A549 treated with DMSO at 1 μM for 4 hours (cell line): ENCODE data around the gene FBXL5. TPM values are rescaled to one million over a fixed set of nuclear protein-coding genes. Genes with fewer than 3 reads are reported as not detected.

Source experiments
- total RNA-seq: library from RNA; stranded (reverse); fragments of 200-300 nt; extraction: Qiagen RNA extraction; gene quantifications from 5 replicates; pipeline ENCODE4 v1.2.3, GENCODE V29; 2022; ENCODE audit warnings: low read depth

Gene FBXL5, protein sequence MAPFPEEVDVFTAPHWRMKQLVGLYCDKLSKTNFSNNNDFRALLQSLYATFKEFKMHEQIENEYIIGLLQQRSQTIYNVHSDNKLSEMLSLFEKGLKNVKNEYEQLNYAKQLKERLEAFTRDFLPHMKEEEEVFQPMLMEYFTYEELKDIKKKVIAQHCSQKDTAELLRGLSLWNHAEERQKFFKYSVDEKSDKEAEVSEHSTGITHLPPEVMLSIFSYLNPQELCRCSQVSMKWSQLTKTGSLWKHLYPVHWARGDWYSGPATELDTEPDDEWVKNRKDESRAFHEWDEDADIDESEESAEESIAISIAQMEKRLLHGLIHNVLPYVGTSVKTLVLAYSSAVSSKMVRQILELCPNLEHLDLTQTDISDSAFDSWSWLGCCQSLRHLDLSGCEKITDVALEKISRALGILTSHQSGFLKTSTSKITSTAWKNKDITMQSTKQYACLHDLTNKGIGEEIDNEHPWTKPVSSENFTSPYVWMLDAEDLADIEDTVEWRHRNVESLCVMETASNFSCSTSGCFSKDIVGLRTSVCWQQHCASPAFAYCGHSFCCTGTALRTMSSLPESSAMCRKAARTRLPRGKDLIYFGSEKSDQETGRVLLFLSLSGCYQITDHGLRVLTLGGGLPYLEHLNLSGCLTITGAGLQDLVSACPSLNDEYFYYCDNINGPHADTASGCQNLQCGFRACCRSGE
- total RNA-seq = 32.0 to 40.2 TPM (median 32.6 TPM) in 5 replicates

DNA sequence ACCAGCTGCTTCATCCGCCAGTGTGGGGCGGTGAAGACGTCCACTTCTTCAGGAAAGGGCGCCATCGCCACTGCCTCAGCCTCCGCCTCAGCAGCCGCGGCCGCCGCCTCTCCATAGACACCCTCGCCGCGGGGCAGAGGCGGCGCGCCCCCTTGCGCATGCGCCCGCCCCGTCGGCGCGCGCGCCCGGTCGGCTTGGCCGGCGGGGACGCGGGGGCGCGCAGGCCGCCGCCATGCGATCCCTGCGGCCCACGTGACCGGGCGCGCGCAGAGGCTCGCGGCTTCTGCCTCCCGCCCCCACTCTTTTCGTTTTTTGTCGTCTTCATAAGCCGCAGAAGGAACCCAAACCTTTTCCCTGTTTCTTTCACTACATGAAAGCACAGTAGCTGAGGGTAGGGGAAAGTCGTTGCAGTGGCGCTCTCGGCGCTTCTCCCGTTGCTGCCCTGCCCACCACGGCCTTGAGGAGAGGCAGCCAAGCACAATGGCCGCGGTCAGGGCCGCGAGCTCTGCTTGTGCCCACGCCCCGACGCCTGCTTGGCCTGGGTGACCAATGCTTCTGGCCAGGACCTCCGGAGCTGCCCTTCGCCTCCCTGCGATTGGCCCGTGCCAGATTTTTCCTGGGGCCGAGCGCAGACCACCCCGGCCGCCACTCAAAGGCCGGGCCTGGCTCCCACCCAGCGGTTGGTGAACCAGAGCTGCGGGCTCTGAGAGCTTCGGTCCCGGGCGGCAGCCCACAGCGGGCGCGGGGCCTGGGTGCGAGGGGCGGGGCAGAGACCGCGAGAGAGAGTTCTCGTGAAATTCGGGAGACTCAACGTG, at the start of gene FBXL5:
FBXL5 (minus strand) TSS at position 135 of the 815 bp plus-strand sequence; CDS start at position 65, 70 bp downstream.

DNA sequence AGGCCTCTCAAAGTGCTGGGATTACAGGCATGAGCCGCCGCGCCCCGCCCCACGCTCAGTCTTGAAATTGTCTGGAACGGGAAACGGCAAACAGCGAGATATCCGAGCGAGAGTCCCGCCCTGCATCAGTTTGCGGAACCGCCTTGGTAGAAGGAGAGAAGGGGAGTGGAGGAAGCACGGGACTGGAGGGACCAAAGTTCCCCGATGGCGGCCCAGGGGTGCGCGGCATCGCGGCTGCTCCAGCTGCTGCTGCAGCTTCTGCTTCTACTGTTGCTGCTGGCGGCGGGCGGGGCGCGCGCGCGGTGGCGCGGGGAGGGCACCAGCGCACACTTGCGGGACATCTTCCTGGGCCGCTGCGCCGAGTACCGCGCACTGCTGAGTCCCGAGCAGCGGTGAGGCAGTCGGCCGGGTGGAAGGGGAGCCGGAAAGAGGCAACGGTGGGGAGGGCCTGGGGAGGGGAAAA, 47.8 kb upstream of the FBXL5 start, which contains the start of gene BST1:
BST1 (plus strand) TSS at position 125 of the 463 bp plus-strand sequence; CDS start at position 205, 80 bp downstream.

DNA sequence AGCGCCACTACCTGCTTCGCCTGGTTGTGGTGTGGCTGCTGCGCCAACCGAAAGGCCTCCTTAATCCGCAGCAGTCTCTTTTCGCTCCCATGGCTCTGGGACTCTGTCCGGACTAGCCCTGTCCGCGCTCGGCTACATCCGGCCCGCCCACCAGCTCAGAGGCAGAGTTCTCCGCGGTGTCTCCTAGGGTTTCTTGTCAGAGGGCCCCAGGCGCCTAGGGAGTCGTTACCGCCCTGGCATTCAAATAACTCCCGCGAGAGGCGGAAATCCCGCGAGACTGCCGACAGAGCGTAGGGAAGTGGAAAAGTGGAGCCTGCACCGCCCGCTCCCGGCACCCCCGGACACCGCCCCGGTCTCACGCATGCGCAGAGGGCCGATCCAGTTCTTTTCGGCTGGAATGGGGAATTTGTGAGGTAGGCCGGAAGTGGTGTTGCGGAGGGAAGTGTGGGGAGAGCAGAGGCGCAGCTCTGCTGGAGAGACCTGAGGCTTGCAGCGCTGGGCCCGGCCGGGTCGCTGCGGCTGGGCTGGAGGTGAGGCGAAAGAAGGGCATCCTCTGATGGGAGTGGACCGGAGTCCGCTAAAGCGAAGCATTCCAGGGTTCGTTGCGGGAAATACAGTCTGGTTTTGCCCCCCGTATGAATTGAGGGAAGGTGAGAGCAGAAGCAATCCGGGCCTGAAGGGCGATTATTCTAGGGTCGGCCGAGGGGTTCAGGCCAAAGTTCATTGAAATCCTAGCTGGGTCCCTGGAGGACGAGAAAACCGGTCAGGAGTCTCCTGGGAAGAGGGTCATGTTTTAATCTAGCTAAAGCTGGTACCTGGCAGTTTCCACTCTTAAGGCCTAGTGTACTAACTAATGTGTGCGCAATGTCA, 26.4 kb upstream of the FBXL5 start, which contains the start of gene FAM200B:
FAM200B (plus strand) TSS at position 456 of the 870 bp plus-strand sequence. CDS start 5,151 bp downstream, outside the sequence.

Other genes starting within 250 kb of the FBXL5 start
- not detected in 5 replicates for gene C1QTNF7, start 227.3 kb downstream of the FBXL5 start, total RNA-seq
- gene CC2D2A, start 185.5 kb downstream of the FBXL5 start, total RNA-seq = 12.2 to 16.4 TPM (median 13.2 TPM) in 5 replicates
- 30.7 to 39.5 TPM (median 34.0 TPM) in 5 replicates for gene FAM200B, start 26.5 kb upstream of the FBXL5 start, total RNA-seq
- gene BST1, start 47.7 kb upstream of the FBXL5 start, total RNA-seq = 17.6 to 21.6 TPM (median 18.5 TPM) in 5 replicates
- 8.4 to 12.4 TPM (median 9.5 TPM) in 5 replicates for gene CD38, start 123.0 kb upstream of the FBXL5 start, total RNA-seq